Measurements from ENCODE around the gene RTP5. TPM values are rescaled to one million over a fixed set of nuclear protein-coding genes. Genes with fewer than 3 reads are reported as not detected.
"Not testable (repeated sequence)": the region's sequence is repeated elsewhere in the genome, so short reads cannot be mapped to it uniquely, and the experiment has no call there.

The RTP5 gene
- not detected for polyA plus RNA-seq (2013, experiment 1 of 2)
- not detected for polyA plus RNA-seq (2013, experiment 2 of 2)

- Histone ChIP-seq H3K9me3 (ENCODE audit: control insufficient read depth, low read length) (peaks cover 7% of the 10 kb centered on the region), H3K36me3 (ENCODE audit: control insufficient read depth, insufficient read depth, low read length) (no peaks in the 10 kb centered on the region), H3K4me3 (ENCODE audit: extremely low read depth, insufficient read depth, low read length, poor library complexity, severe bottlenecking) (no peak within 1 kb of the TSS), H3K4me1 (ENCODE audit: control insufficient read depth, insufficient read depth, low read length, poor library complexity, severe bottlenecking) (no peaks in the 10 kb centered on the region), H3K27ac (ENCODE audit: low read depth, low read length, severe bottlenecking) (no peak within 1 kb of the TSS)
- 89 to 91% methylated on average over 28 to 29 of the region's 33 CpGs for WGBS, 2 experiments (ENCODE audit: insufficient coverage in 2 of 2)
Measured at GRCh38 chr2:241869087-241869961, at the start of gene RTP5. TSS of gene RTP5 (plus strand) at chr2:241869729. CDS start at chr2:241869757, 28 bp downstream.

DNA sequence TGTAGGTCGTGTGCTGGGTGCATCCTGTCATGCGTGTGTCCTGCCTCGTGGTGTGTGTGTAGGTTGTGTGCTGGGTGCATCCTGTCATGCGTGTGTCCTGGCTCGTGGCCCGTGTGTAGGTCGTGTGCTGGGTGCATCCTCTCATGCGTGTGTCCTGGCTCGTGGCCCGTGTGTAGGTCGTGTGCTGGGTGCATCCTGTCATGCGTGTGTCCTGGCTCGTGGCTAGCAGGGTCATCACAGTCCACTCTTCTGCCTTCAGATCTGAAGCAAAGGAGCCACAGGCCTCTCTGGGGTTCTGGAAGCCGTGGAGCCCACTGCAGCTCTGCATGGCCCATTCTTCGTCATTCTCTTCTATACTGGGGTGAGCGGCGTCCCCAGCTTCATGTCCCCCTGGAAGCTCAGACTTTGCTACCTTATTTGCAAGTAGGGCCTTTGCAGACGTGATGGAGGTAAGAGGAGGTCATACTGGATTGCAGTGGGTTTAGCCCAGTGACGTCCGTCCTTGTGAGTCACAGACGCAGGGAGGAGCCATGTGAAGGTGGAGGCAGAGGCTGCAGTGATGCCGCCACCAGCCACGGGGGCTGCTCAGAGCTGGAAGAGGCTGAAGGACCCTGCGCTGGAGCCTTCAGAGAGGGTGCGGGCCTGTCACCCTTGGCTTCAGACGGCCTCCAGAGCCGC is 49.4 kb upstream of the RTP5 start:
- H3K27ac ChIP-seq (ENCODE audit: low read depth, low read length, severe bottlenecking); H3K4me1 ChIP-seq (ENCODE audit: control insufficient read depth, insufficient read depth, low read length, poor library complexity, severe bottlenecking); H3K36me3 ChIP-seq (ENCODE audit: control insufficient read depth, insufficient read depth, low read length); H3K9me3 ChIP-seq (ENCODE audit: control insufficient read depth, low read length); H3K4me3 ChIP-seq (ENCODE audit: extremely low read depth, insufficient read depth, low read length, poor library complexity, severe bottlenecking): not testable (repeated sequence)
- WGBS, 2 experiments (ENCODE audit: insufficient coverage in 2 of 2), result 89 to 93% methylated on average over 18 to 21 of the region's 27 CpGs

DNA sequence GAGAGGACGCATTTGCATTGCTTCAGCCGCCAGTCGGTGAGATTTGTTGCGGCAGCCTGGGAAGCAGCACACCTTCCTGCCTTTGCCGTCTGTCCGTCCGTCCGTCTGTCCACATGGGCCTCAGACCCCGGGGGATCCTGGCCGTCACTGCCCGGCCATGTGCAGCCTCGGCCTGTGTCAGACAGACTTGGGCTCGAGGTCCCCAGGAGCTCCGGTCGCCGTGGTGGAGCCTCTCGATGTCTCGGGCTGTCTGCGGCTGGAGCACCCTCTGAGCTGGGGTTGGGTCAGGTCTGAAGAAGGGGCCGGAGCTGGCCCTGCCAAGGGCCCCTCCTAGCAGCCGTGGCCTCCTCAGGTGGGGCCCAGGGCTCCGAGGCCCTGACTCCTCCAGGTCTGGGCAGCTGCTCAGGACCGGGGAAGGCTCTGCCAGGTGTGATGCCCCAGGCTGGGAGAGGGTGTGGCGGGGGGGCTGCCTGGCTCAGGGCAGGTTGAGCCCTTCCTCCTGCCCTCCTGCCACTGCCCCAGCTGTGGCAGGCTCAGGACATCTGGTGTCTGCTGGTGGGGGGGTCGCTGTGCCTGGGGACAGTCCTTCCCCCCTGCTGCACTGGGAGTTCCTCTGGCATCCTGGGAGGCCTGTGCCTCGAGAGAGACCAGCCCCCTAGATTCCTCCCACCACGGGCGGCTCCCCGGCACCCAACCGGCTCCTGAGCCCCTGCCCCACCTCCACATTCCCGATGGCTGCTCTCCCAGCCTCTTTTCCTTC is 48.7 kb upstream of the RTP5 start:
- no peak overlapping the region for H3K4me3 ChIP-seq (ENCODE audit: extremely low read depth, insufficient read depth, low read length, poor library complexity, severe bottlenecking)
- H3K36me3 ChIP-seq (ENCODE audit: control insufficient read depth, insufficient read depth, low read length), result no peaks in the 10 kb centered on the region
- no peaks in the 10 kb centered on the region for H3K4me1 ChIP-seq (ENCODE audit: control insufficient read depth, insufficient read depth, low read length, poor library complexity, severe bottlenecking)
- 89 to 92% methylated on average over 23 to 25 of the region's 31 CpGs for WGBS, 2 experiments (ENCODE audit: insufficient coverage in 2 of 2)
- peaks cover 6% of the 10 kb centered on the region for H3K9me3 ChIP-seq (ENCODE audit: control insufficient read depth, low read length)
- no peak overlapping the region for H3K27ac ChIP-seq (ENCODE audit: low read depth, low read length, severe bottlenecking)

GRCh38 chr2:241821460-241822263 is 47.9 kb upstream of the RTP5 start:
- WGBS, 2 experiments (ENCODE audit: insufficient coverage in 2 of 2), result 90 to 92% methylated on average over 20 to 27 of the region's 28 CpGs
- Histone ChIP-seq H3K4me3 (ENCODE audit: extremely low read depth, insufficient read depth, low read length, poor library complexity, severe bottlenecking) (no peak overlapping the region), H3K27ac (ENCODE audit: low read depth, low read length, severe bottlenecking) (no peak overlapping the region), H3K9me3 (ENCODE audit: control insufficient read depth, low read length) (peaks cover 9% of the 10 kb centered on the region), H3K36me3 (ENCODE audit: control insufficient read depth, insufficient read depth, low read length) (no peaks in the 10 kb centered on the region), H3K4me1 (ENCODE audit: control insufficient read depth, insufficient read depth, low read length, poor library complexity, severe bottlenecking) (no peaks in the 10 kb centered on the region)

DNA sequence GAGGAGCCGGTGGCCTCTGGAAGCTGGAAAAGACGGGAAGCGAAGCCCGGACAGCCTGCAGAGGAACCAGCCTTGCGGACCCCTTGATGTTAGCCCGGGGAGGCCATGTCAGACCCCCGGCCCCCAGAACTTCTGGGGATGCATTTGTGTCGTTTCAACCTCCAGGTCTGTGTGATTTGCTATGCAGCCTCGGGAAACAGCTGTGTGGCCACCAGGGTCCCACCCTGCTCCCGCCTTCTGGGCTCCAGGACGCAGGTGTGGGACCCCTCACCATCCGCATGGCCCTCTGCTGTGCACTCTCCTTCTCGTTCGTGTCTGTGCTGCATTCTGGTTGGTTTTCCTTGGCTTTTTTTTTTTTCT is 47.3 kb upstream of the RTP5 start:
- Histone ChIP-seq H3K36me3 (ENCODE audit: control insufficient read depth, insufficient read depth, low read length) (no peaks in the 10 kb centered on the region), H3K4me3 (ENCODE audit: extremely low read depth, insufficient read depth, low read length, poor library complexity, severe bottlenecking) (no peak overlapping the region), H3K4me1 (ENCODE audit: control insufficient read depth, insufficient read depth, low read length, poor library complexity, severe bottlenecking) (no peaks in the 10 kb centered on the region), H3K9me3 (ENCODE audit: control insufficient read depth, low read length) (peaks cover 15% of the 10 kb centered on the region), H3K27ac (ENCODE audit: low read depth, low read length, severe bottlenecking) (no peak overlapping the region)
- 90 to 92% methylated on average over 14 of the region's 14 CpGs for WGBS, 2 experiments (ENCODE audit: insufficient coverage in 2 of 2)

GRCh38 chr2:241823531-241824437 is 45.7 kb upstream of the RTP5 start:
- H3K9me3 ChIP-seq (ENCODE audit: control insufficient read depth, low read length), result peaks cover 19% of the 10 kb centered on the region
- WGBS, 2 experiments (ENCODE audit: insufficient coverage in 2 of 2), result 91% methylated on average over 41 to 45 of the region's 45 CpGs
- not testable (repeated sequence) for H3K4me3 ChIP-seq (ENCODE audit: extremely low read depth, insufficient read depth, low read length, poor library complexity, severe bottlenecking); H3K36me3 ChIP-seq (ENCODE audit: control insufficient read depth, insufficient read depth, low read length); H3K4me1 ChIP-seq (ENCODE audit: control insufficient read depth, insufficient read depth, low read length, poor library complexity, severe bottlenecking); H3K27ac ChIP-seq (ENCODE audit: low read depth, low read length, severe bottlenecking)

DNA sequence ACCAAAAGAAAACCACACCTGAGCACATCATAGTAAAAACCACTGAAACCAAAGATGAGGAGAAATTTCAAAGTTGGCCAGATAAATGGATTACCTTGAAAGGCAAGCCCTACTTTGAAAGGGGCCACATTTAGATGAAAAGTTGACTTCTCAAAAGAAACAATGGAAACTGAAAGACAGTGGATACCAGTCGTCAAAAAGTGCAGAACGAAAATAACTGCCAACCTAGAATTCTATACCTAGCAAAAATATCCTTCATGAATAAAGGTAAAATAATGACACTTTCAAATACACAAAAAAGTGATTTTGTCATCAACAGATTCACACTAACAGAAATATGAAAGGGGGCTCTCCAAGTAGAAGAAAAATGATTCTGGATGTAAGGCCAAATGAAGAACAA is 42.1 kb upstream of the RTP5 start:
- H3K36me3 ChIP-seq (ENCODE audit: control insufficient read depth, insufficient read depth, low read length), result no peaks in the 10 kb centered on the region
- no peak overlapping the region for H3K27ac ChIP-seq (ENCODE audit: low read depth, low read length, severe bottlenecking)
- no peaks in the 10 kb centered on the region for H3K4me1 ChIP-seq (ENCODE audit: control insufficient read depth, insufficient read depth, low read length, poor library complexity, severe bottlenecking)
- H3K4me3 ChIP-seq (ENCODE audit: extremely low read depth, insufficient read depth, low read length, poor library complexity, severe bottlenecking), result no peak overlapping the region
- WGBS, 2 experiments (ENCODE audit: insufficient coverage in 2 of 2), result no CpG with 5 or more reads among the region's 2 CpGs
- peaks cover 17% of the 10 kb centered on the region for H3K9me3 ChIP-seq (ENCODE audit: control insufficient read depth, low read length)

DNA sequence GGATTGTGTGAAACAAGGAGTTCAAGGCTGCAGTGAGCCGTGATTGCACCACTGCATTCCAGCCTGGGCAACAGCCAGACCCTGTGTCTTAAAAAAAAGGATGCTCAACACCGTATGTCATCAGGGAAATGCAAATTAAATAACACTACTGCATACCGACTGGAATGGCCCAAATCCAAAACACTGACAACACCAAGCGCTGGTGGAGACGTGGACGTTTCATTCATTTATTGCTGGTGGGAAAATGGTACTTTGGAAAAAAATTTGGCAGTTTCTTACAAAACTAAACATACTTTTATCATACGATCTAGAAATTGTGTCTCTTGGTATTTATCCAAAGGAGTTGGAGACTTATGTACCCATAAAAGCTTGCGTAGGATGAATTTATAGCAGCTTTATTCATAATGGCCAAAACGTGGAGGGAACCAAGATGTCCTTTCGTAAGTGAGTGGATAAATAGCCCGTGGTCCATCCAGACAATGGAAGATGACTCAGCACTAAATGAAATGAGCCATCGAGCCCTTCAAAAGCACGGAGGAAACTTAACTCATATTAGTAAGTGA is 36.3 kb upstream of the RTP5 start:
- H3K36me3 ChIP-seq (ENCODE audit: control insufficient read depth, insufficient read depth, low read length), result no peaks in the 10 kb centered on the region
- WGBS, 2 experiments (ENCODE audit: insufficient coverage in 2 of 2), result 78 to 80% methylated on average over 7 to 9 of the region's 13 CpGs
- H3K4me3 ChIP-seq (ENCODE audit: extremely low read depth, insufficient read depth, low read length, poor library complexity, severe bottlenecking), result no peak overlapping the region
- H3K27ac ChIP-seq (ENCODE audit: low read depth, low read length, severe bottlenecking), result no peak overlapping the region
- H3K4me1 ChIP-seq (ENCODE audit: control insufficient read depth, insufficient read depth, low read length, poor library complexity, severe bottlenecking), result no peaks in the 10 kb centered on the region
- H3K9me3 ChIP-seq (ENCODE audit: control insufficient read depth, low read length), result no peaks in the 10 kb centered on the region

DNA sequence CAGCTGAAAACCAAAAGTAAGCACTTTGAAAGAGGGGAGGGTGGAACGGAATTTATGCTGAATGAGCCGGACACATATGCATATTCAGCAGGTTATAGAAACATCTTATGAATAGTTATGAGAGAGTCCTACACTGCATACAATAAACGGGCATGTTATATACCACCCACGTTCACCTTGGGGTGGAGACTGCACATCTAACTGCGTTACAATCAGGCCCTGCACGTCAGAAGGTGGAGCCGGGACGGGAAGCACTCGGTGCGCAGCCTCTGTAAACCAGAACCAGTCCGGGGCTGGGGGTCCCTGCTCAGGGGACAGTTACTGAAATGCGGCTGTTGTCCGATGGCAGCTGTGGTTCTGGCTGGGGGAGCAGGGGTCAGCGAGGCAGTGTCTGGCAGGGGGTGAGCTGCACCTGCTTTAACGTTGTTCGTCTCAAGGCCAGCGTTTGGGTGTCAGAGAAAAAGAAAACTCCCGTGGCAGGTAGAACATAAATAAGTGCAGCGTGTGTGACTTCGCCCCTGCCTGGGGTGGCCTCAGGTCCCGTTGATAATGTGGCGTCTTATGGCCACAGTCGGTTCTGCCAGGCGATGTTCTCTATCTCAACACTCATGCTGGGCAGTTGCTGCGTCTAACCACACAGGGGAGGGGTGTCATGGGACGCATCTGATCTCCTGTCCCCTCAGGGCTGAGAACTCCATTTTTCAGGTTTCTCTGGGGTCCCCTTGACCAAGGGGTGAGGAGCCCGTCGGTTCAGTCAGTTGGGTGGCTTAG is 35.6 kb upstream of the RTP5 start:
- not testable (repeated sequence) for H3K36me3 ChIP-seq (ENCODE audit: control insufficient read depth, insufficient read depth, low read length); H3K4me3 ChIP-seq (ENCODE audit: extremely low read depth, insufficient read depth, low read length, poor library complexity, severe bottlenecking); H3K4me1 ChIP-seq (ENCODE audit: control insufficient read depth, insufficient read depth, low read length, poor library complexity, severe bottlenecking); H3K27ac ChIP-seq (ENCODE audit: low read depth, low read length, severe bottlenecking); H3K9me3 ChIP-seq (ENCODE audit: control insufficient read depth, low read length)
- WGBS, 2 experiments (ENCODE audit: insufficient coverage in 2 of 2), result 92 to 95% methylated on average over 22 to 24 of the region's 28 CpGs
